ENCODE measurements around the gene CEP63. TPM values are rescaled to one million over a fixed set of nuclear protein-coding genes. Genes with fewer than 3 reads are reported as not detected.

Gene CEP63
- total and polyA plus RNA-seq, 2 experiments from 2014 or later = 15.1 to 53.9 TPM

GRCh38 chr3:134606033-134607025, 120.5 kb downstream of the CEP63 start (continued):
- TF ChIP-seq ZNF462 (CRISPR knock-in tag; IDR thresholded peaks at IDR 0.05) (no peak), CTCF (conservative IDR thresholded peaks at IDR 0.05; ENCODE audit: low read depth in 2 of 2) (no peak), EZH2 (IDR thresholded peaks at IDR 0.05; ENCODE audit: low read depth, unreplicated experiment) (no peak), NANOG (IDR thresholded peaks at IDR 0.05; ENCODE audit: borderline replicate concordance) (no peak)
